Activated naive CD4-positive, alpha-beta T cell treated with anti-CD3 and anti-CD28 coated beads, Interleukin-2, amount 10 ng/mL, durations not matched to agents 7 days and 5 days (primary cell): ENCODE data around the gene ALDH7A1.

Experiments used
- CTCF ChIA-PET: fragments of 350-600 bp; sonication (Branson Sonifier 250); formaldehyde crosslinking; loops from one replicate; lab custom pipeline; 2021; ENCODE audit warnings: antibody characterized with exemption; lab: Charles Lee
- DNase-seq: peaks from one replicate; pipeline ENCODE4 v3.0.0-alpha.2; 2020
- H3K27ac Mint-ChIP-seq: one replicate; pipeline ENCODE4 v1.8.0; 2021; ENCODE audit warnings: mild to moderate bottlenecking, moderate library complexity, mixed read lengths
- H3K27me3 Mint-ChIP-seq: one replicate; pipeline ENCODE4 v1.8.0; 2021; ENCODE audit warnings: mild to moderate bottlenecking, mixed read lengths
- H3K36me3 Mint-ChIP-seq: one replicate; pipeline ENCODE4 v1.8.0; 2021; ENCODE audit warnings: mixed read lengths
- H3K4me1 Mint-ChIP-seq: one replicate; pipeline ENCODE4 v1.8.0; 2021; ENCODE audit warnings: mixed read lengths
- H3K4me3 Mint-ChIP-seq: one replicate; pipeline ENCODE4 v1.8.0; 2021; ENCODE audit warnings: mild to moderate bottlenecking, moderate library complexity, mixed read lengths
- H3K9me3 Mint-ChIP-seq: one replicate; pipeline ENCODE4 v1.8.0; 2021; ENCODE audit warnings: mixed read lengths

Gene ALDH7A1

DNA sequence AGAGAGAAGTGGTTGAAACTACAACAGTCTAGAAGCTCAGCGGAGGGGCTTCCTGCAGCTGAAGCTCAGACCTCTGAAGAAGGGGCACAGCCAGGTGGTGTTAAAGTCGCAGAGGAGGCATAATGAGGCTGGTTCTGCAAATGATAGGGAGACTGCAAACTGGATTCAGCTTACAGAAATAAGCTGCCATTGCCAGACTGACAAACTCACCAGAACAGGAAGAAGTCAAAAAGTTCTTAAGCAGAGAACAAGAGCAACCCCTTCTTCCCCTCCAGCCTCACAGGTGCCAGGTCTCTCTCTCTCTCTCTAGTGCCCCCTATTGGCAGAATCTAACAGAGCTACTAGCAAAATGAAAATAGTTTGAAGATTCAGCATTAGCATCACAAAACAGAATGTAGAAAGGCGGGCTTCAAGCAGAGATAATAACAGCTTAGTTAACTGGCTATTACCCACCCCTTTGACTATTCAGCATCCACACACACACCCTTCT lies 95.1 kb downstream of the ALDH7A1 start:
- DNase-seq: peak; percentile 43
- no peaks in the 10 kb centered on the region for H3K9me3 Mint-ChIP-seq
- H3K4me1 Mint-ChIP-seq: peaks cover 6% of the 10 kb centered on the region
- peak overlapping the region; percentile 2 for H3K27ac Mint-ChIP-seq
- no peaks in the 10 kb centered on the region for H3K36me3 Mint-ChIP-seq
- H3K27me3 Mint-ChIP-seq: no peaks in the 10 kb centered on the region
- CTCF ChIA-PET: interaction anchor here (0.6 to 6.8 kb wide), 38 partner anchors 9 to 469 kb away, joined by 3 to 126 read pairs (median 4); partner anchors contain the start of gene GRAMD2B
- no peak overlapping the region for H3K4me3 Mint-ChIP-seq

DNA sequence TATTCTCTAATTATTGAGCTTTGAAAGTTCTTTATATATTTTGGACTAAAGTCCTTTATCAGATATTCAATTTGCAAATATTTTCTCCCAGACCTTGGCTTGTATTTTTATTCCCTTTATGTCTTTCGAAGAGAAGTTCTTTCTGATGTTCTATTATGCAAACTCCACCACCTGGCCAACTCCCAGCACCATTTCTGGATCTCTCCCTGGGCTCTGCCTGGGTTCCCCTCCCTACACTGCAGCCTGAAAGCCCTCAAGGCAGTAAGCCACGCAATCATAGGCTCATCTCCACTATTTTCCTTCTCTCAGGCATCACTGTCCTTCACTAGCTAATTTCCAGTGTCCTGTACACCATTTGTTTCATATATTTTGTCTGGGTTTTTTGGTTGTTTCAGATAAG lies 95.7 kb downstream of the ALDH7A1 start:
- CTCF ChIA-PET: interaction anchor here (0.9 to 6.8 kb wide), 28 partner anchors 10 to 450 kb away, joined by 3 to 126 read pairs (median 6); partner anchors contain the start of gene GRAMD2B
- H3K27ac Mint-ChIP-seq: no peak overlapping the region
- no peaks in the 10 kb centered on the region for H3K9me3 Mint-ChIP-seq

DNA sequence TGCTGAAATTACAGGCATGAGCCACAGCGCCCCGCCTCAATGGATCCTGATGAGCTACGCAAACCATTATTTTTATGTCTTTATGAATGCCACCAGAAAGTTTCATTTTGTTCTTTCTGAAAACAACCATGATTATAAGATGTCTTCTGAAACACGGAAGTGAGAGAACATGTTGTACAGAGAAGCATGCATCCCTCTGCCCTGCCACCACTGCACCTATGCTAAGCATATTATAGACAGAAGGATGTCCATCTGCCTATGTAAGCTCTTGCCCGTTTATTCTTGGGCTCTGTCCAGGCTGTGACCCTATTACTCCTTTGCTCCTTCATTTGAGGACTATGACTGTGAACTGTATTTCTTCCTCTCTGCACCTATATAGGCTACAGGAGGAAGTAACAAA lies 97.5 kb downstream of the ALDH7A1 start:
- no peaks in the 10 kb centered on the region for H3K9me3 Mint-ChIP-seq
- no peaks in the 10 kb centered on the region for H3K36me3 Mint-ChIP-seq
- H3K27me3 Mint-ChIP-seq: no peaks in the 10 kb centered on the region
- no peak overlapping the region for H3K4me3 Mint-ChIP-seq
- no peak for DNase-seq
- CTCF ChIA-PET: interaction anchor here (1.1 to 6.8 kb wide), 3 partner anchors 36 to 159 kb away, joined by 4 to 126 read pairs (median 34); no protein-coding TSS in a partner anchor
- peaks cover 6% of the 10 kb centered on the region for H3K4me1 Mint-ChIP-seq
- no peak overlapping the region for H3K27ac Mint-ChIP-seq

More for the DNA sequence above, 95.7 kb downstream of the ALDH7A1 start:
- no peaks in the 10 kb centered on the region for H3K36me3 Mint-ChIP-seq
- no peak overlapping the region for H3K4me3 Mint-ChIP-seq
- DNase-seq: no peak
- no peaks in the 10 kb centered on the region for H3K27me3 Mint-ChIP-seq
- H3K4me1 Mint-ChIP-seq: peaks cover 6% of the 10 kb centered on the region

DNA sequence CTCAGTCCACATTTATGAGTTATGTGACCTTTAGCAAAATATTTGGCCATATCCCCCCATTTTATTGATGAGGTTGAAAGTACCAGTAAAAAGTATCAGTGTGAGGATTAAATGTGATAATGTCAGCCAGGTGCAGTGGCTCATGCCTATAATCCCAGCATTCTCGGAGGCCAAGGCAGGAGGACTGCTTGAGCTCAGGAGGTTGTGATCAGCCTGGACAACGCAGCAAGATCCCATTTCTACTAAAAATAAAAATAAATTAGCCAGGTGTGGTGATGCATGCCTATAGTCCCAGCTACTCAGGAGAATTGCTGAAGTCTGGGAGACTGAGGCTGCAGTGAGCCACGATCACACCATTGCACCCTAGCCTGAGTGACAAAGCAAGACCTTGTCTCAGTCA lies 100.6 kb downstream of the ALDH7A1 start:
- no peaks in the 10 kb centered on the region for H3K9me3 Mint-ChIP-seq
- H3K27ac Mint-ChIP-seq: no peak overlapping the region
- H3K4me1 Mint-ChIP-seq: no peaks in the 10 kb centered on the region
- no peak for DNase-seq
- H3K36me3 Mint-ChIP-seq: peaks cover 2% of the 10 kb centered on the region
- CTCF ChIA-PET: interaction anchor here (0.7 kb wide), 1 partner anchor 156 kb away, joined by 3 read pairs; no protein-coding TSS in a partner anchor
- no peak overlapping the region for H3K4me3 Mint-ChIP-seq
- H3K27me3 Mint-ChIP-seq: no peaks in the 10 kb centered on the region

DNA sequence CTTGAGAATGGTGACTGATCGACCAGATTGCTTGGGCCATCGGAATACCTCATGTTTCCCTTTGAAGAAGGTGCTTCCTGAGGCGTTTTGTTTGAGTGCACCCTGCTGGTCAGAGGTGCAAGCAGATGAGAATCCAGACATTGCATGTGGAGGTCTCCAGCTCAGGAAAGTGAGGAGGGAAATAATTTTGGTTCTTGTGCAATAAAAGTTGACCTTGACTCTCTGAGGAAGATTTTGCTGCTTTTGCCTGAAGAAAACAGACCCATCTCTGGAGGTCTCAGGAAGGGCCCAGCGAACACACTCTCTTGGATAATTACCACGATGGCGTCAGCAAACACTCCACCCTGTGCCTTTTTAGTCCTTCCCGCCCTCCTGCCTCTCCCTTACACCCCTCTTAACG lies 102.1 kb downstream of the ALDH7A1 start:
- no peak for DNase-seq
- Mint-ChIP-seq H3K4me3 (no peak overlapping the region), H3K4me1 (no peaks in the 10 kb centered on the region), H3K27ac (no peak overlapping the region), H3K36me3 (peaks cover 2% of the 10 kb centered on the region), H3K27me3 (no peaks in the 10 kb centered on the region), H3K9me3 (no peaks in the 10 kb centered on the region)
- CTCF ChIA-PET: interaction anchor here (1.2 to 2.5 kb wide), 3 partner anchors 125 to 140 kb away, joined by 3 to 7 read pairs (median 5); no protein-coding TSS in a partner anchor

DNA sequence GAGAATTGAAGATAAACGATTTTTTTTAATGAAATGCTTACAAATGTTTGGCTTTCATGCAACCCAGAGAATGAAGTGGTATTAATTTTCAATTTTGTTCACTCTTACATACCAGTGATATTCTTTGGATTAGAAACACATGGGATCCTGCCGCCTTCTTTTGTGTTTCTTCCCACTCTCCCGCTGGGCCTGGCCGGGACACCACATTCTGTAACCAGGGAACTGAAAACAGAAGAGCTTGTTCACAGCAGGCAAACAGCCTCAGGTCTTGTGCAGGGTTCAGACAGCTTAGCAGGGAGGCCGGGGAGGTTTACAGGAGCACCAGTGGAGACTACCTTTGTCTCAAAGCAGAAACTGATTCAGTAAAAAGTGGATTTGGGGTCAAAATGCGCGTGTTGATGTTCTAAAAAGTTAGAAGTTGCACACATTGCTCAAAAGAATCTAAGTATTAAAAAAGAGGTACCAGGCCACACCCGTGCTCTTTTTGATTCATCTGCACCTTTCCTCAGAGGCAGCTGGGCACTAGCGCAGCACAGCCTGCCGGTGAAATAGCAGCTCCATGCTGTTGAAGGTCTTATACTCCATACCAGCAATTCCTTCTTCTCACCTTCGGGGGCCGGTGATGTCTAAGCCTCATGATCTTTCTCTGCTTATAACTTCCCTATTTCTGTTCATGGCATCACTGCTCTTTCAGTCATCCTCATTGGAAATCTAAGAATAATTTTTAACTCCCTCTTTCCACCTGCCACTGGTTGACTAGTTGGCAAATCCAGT lies 104.7 kb downstream of the ALDH7A1 start:
- Mint-ChIP-seq H3K27me3 (no peaks in the 10 kb centered on the region), H3K4me1 (no peaks in the 10 kb centered on the region), H3K36me3 (peaks cover 8% of the 10 kb centered on the region), H3K4me3 (no peak overlapping the region), H3K9me3 (no peaks in the 10 kb centered on the region), H3K27ac (no peak overlapping the region)
- no peak for DNase-seq
- CTCF ChIA-PET: interaction anchor here (0.6 to 4.2 kb wide), 3 partner anchors 10 to 136 kb away, joined by 3 to 23 read pairs (median 3); no protein-coding TSS in a partner anchor

DNA sequence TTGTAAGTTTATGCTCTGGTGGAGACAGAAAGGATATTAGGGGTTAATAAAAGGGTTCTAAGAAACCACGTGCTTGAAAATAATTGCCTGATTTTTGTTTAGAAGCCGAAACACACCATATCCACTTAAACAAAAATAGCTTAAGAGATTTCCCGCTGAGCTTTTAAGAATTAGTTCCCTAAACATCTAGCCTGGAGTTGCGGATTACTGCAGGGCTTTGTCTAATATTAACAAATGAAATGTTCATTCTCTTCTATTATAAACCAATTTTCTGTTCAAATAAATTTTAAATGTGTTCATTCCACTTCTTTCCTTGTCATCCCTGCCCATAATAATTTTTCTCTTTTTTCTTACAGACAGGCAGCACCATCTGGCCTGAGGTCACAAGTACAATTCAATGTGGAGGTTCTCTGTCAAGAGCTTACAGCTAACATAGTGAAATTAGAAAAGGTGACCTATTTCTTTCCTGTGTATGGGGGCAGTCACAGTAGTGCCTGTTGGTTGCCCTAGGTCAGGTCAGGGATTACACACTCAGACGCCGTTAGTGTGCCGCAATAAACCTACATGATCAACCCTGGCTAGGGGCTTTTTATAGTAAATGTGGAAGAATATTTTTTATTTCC lies 106.5 kb downstream of the ALDH7A1 start:
- no peak for DNase-seq
- no peaks in the 10 kb centered on the region for H3K27me3 Mint-ChIP-seq
- peaks cover 12% of the 10 kb centered on the region for H3K36me3 Mint-ChIP-seq
- H3K4me3 Mint-ChIP-seq: no peak overlapping the region
- CTCF ChIA-PET: interaction anchor here (0.6 to 4.2 kb wide), 3 partner anchors 12 to 151 kb away, joined by 3 to 23 read pairs (median 5); no protein-coding TSS in a partner anchor
- no peak overlapping the region for H3K27ac Mint-ChIP-seq
- no peaks in the 10 kb centered on the region for H3K4me1 Mint-ChIP-seq
- no peaks in the 10 kb centered on the region for H3K9me3 Mint-ChIP-seq

DNA sequence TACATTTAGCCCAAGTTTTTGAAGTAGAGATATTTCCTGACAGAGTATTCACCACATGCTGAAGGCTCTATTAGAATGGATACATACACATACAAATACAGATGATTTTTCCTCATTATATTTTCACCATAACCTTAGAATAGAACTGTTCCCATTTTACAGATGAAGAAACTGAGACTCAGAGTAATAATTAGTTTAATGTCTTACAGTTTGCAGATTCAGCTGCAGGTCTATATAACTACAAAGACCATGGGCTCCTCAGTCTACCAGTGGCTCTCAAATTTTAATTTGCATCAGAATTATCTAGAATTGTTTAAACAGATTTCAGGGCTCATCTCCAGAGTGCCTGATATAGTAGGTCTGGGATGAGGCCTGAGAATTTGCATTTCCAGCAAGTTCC lies 107.4 kb downstream of the ALDH7A1 start:
- DNase-seq: no peak
- Mint-ChIP-seq H3K36me3 (peaks cover 19% of the 10 kb centered on the region), H3K9me3 (no peaks in the 10 kb centered on the region), H3K4me3 (no peak overlapping the region), H3K27me3 (no peaks in the 10 kb centered on the region), H3K27ac (no peak overlapping the region), H3K4me1 (no peaks in the 10 kb centered on the region)
- CTCF ChIA-PET: interaction anchor here (0.6 to 4.2 kb wide), 5 partner anchors 13 to 150 kb away, joined by 3 to 23 read pairs (median 3); no protein-coding TSS in a partner anchor

DNA sequence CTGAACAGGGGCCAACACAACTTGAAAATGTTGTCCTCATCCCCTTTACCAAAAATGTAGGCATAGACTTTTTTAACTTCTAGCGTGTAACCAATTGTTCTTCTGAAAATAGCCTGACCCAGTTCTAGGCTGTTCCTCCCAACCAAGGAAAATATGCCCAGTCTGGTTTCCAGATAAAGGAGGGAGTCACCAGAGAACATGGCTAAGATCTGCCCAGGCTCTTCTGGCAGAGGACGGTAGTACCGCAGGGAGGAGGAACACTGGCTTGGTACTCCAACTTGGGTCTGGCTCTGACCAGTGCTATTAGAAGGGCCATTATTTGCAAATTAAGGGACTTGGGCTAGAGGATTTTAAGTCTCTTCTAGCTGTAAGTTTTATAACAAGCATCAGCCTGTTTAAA lies 108.7 kb downstream of the ALDH7A1 start:
- H3K4me3 Mint-ChIP-seq: no peak overlapping the region
- H3K9me3 Mint-ChIP-seq: no peaks in the 10 kb centered on the region
- H3K36me3 Mint-ChIP-seq: peaks cover 19% of the 10 kb centered on the region
- no peaks in the 10 kb centered on the region for H3K4me1 Mint-ChIP-seq
- H3K27ac Mint-ChIP-seq: no peak overlapping the region
- H3K27me3 Mint-ChIP-seq: no peaks in the 10 kb centered on the region
- CTCF ChIA-PET: interaction anchor here (1.1 kb wide), 1 partner anchor 12 kb away, joined by 3 read pairs; no protein-coding TSS in a partner anchor
- no peak for DNase-seq

DNA sequence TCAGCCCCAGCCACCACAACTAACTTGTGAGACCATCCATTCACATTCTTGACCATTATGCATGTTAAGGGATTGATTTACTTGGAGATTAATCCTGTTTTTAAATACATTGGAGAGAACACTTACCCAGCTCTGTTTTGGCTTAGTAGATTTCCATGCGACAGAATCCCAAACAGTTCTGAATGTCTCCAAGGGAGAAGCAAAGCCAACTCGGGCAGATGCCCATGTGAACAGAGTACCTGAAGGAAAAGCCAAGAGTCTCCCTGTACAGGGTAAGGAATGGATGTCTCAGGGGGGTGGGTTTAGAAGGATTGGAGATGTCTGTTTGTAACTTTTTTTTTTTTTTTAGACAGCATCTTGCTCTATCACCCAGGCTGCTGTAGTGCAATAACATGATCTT lies 110.8 kb downstream of the ALDH7A1 start:
- H3K4me3 Mint-ChIP-seq: no peak overlapping the region
- H3K36me3 Mint-ChIP-seq: peaks cover 24% of the 10 kb centered on the region
- no peaks in the 10 kb centered on the region for H3K4me1 Mint-ChIP-seq
- H3K9me3 Mint-ChIP-seq: no peaks in the 10 kb centered on the region
- no peak overlapping the region for H3K27ac Mint-ChIP-seq
- H3K27me3 Mint-ChIP-seq: no peaks in the 10 kb centered on the region
- no peak for DNase-seq
- CTCF ChIA-PET: interaction anchor here (0.9 to 1.8 kb wide), 2 partner anchors 16 to 17 kb away, joined by 3 to 6 read pairs; no protein-coding TSS in a partner anchor

DNA sequence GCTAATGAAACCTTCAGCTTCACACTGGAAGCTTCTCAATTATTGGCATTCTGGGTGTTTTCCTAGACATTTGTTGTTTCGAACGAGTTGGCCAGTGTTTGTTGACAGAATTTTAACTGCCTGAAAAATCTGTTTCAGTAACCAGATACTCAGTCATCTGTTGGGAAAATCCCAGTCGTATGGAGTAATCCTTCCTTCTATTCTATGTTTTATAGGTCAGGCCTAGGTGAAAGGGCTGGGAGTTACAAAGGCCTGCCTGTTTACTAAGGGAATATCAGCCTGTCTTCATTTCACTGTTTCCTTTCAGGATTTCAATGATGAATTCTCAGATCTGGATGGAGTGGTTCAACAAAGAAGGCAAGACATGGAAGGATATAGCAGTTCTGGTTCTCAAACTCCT lies 111.9 kb downstream of the ALDH7A1 start:
- DNase-seq: no peak
- no peak overlapping the region for H3K27ac Mint-ChIP-seq

DNA sequence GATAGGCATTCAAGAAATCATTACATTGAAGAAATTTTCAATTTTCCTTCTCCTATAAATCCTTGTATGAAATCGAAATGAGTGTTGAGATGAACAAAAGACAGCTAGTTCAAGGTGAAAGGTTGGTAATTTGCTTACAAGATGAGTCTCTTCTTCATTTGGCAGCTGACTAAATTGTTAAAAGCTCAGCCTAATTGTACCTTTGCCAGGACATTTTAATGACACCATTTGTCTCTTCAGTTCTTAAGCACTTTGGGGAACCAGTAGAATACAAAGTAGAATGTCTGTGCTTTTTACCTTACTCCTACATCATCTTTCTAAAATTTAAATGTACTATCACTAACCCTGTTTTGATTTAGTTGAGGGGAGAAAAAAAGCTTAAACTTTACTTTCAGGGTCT lies 112.4 kb downstream of the ALDH7A1 start:
- Mint-ChIP-seq H3K4me1 (no peaks in the 10 kb centered on the region), H3K27ac (no peak overlapping the region), H3K9me3 (no peaks in the 10 kb centered on the region), H3K4me3 (no peak overlapping the region), H3K27me3 (no peaks in the 10 kb centered on the region), H3K36me3 (peaks cover 24% of the 10 kb centered on the region)
- no peak for DNase-seq
- CTCF ChIA-PET: no interaction called here

More for the DNA sequence above, 111.9 kb downstream of the ALDH7A1 start:
- Mint-ChIP-seq H3K9me3 (no peaks in the 10 kb centered on the region), H3K36me3 (peaks cover 24% of the 10 kb centered on the region), H3K4me1 (no peaks in the 10 kb centered on the region), H3K27me3 (no peaks in the 10 kb centered on the region), H3K4me3 (no peak overlapping the region)
- CTCF ChIA-PET: no interaction called here

DNA sequence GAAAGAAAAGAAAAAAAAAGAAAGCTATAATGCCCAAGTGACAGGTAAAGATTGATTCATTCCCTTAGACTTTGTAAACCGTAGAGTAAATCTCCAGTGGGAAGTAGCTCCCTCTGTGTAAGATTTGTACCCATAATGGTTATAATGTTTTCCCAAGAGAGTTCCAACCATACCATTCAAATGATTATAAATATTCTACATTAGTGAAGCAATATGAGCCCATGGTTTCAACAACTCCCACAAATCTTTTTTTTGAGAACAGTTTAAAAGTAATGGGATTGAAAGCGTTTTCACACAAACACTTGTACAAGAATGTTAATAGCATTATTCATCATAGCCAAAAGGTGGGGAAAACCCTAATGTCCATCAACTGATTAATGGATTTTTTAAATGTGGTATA lies 113.8 kb downstream of the ALDH7A1 start:
- CTCF ChIA-PET: no interaction called here
- Mint-ChIP-seq H3K4me1 (no peaks in the 10 kb centered on the region), H3K9me3 (no peaks in the 10 kb centered on the region), H3K27ac (no peak overlapping the region), H3K36me3 (peaks cover 18% of the 10 kb centered on the region), H3K27me3 (no peaks in the 10 kb centered on the region), H3K4me3 (no peak overlapping the region)
- no peak for DNase-seq
